GM10266 (cell line): ENCODE data around the gene PIBF1.
"Not testable (repeated sequence)": the region's sequence is repeated elsewhere in the genome, so short reads cannot be mapped to it uniquely, and the experiment has no call there.

ENCODE experiments used
- DNase-seq: peaks from one replicate; pipeline ENCODE4 v3.0.0; 2012; ENCODE audit errors: extremely low spot score
- CTCF ChIP-seq: IDR thresholded peaks from 2 replicates; pipeline ENCODE4 v1.5.1; 2012; ENCODE audit warnings: mild to moderate bottlenecking, low read depth; ENCODE audit not compliant: control insufficient read depth, insufficient read depth; ENCODE audit errors: missing control alignments

The PIBF1 gene

DNA sequence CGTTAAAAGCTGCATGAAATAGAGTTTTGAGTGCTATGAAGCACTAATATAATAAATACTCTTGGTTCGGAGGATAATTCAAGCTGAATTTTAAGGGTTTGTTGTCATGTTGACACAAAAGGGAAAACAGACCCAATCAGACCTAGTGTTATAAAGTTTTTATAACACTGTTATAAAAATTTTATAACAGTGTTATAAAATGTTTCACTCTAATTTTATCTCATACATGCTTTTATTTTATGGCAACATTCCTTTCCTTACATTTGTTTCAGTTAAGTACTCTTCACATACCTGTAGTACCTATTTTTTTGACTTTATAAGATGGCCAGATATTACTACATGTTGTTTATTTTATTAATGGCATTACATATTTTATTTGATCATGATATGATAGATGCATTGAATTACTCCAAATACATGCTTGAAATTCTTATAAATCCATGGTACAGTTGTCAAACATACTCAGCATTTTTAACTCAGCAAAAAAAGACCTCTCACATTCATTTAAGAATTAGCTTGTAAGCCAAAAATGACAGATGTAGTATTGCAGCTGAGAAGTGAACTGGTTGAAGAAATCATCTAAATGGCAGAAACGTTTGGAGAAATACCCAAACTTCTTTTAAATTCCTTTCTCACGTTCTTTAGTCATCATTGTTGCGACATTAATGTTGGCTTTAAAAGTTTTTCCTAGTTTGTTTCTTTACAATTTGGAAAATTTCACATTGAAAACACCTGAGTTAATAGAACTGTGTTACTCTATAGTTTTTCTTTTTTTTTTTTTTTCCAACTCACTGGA, 104.5 kb downstream of the PIBF1 start:
- DNase-seq, result no peak
- no peak for TF ChIP-seq CTCF

DNA sequence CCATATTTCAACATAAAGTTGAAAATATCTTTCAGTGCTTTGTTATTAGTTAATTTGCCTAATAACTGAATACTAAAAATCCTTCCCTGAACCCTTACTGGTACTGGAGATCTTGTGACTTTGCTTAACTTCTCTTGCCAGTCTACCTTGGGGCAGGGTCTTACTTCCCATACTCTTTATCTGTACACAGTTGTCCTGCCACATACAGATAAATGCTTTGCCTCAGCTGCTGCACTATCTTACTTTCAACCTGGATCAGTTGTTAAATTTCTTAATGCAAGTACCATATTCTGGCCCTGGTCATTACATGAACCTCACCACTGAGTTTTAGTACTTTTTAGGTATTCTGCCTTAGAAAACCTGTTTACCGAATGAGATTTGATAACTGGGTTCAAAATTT, 107.6 kb downstream of the PIBF1 start:
- no peak for DNase-seq
- no peak for TF ChIP-seq CTCF

DNA sequence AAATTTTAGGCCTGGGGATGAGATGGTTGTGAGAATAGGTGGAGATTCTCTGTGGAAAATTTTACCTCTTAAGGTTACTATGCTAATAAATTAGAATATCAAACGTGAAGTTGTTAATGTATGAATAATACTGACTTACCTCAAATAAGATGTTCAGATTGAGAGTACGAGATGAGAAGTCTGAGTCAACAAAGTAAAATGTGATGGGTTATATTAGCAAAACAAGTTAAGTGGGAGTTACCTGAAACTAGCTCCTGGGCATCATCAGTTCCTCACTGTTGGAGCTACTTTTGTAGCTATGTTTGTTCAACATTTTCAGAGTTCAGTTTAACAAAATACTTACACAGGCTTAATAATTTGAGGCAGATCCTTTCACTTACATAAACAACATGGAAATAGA, 108.6 kb downstream of the PIBF1 start:
- no peak for DNase-seq
- no peak for TF ChIP-seq CTCF

GRCh38 chr13:72891423-72891822, 109.5 kb downstream of the PIBF1 start:
- DNase-seq, result no peak

GRCh38 chr13:72896869-72897268, 114.9 kb downstream of the PIBF1 start:
- no peak for DNase-seq
- TF ChIP-seq CTCF, result no peak

More at GRCh38 chr13:72891423-72891822, 109.5 kb downstream of the PIBF1 start:
- no peak for TF ChIP-seq CTCF

GRCh38 chr13:72901546-72901945, 119.6 kb downstream of the PIBF1 start:
- DNase-seq, result not testable (repeated sequence)

DNA sequence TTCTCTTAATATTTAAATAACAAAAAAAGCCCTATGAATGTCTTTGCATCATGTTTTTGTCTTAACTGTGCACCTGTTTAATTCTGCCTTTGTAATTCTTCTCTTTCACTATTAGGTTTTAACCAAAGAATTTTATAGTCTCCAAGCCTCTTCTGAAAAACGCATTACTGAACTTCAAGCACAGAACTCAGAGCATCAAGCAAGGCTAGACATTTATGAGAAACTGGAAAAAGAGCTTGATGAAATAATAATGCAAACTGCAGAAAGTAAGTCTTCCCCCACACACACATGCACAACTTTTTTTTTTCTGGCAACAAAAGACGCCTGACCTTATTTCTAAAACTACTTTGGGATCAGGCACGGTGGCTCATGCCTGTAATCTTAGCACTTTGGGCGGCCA, 126.5 kb downstream of the PIBF1 start:
- no peak for TF ChIP-seq CTCF

DNA sequence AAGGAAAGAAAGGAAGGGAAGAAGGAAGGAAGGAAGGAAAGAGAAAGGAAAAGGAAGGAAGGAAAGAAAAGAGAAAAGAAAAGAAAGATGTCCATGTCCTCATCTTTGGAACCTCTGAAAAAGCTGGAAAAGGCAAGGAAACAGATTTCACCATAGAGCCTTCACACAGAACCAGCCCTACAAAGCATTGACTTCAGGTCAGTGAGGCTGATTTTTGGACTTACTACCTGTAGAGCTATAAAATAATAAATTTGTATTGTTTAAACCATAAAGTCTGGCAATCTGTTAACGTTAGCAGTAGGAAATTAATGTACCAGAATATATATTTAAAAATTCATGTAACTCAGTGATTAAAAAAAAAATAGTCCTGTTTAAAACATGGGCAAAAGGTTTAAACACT, 130.0 kb downstream of the PIBF1 start:
- DNase-seq, result no peak
- TF ChIP-seq CTCF, result no peak

More for the DNA sequence above, 126.5 kb downstream of the PIBF1 start:
- no peak for DNase-seq
